Uterus (tissue), 2 donors: ENCODE data around the gene MRPS5.

ENCODE experiments used
- POLR2A ChIP-seq, 2 donors: fragments of 450-650 bp; IDR thresholded peaks; one replicate each; pipeline ENCODE4 v1.6.1; 2016; ENCODE audit warnings: antibody characterized with exemption in 2 of 2, mild to moderate bottlenecking in 1 of 2, moderate library complexity in 1 of 2
- TF ChIP-seq, protein P1 (sequence below), 4 experiments: fragments of 200-600 bp in 2 of 4; fragments of 450-650 bp in 2 of 4; sonication (generic) in 2 of 4; IDR thresholded peaks; one replicate each; pipeline ENCODE4 v1.5.1; 2016 to 2019; ENCODE audit warnings: antibody characterized with exemption in 4 of 4, mild to moderate bottlenecking in 2 of 4, moderate library complexity in 1 of 4

DNA sequence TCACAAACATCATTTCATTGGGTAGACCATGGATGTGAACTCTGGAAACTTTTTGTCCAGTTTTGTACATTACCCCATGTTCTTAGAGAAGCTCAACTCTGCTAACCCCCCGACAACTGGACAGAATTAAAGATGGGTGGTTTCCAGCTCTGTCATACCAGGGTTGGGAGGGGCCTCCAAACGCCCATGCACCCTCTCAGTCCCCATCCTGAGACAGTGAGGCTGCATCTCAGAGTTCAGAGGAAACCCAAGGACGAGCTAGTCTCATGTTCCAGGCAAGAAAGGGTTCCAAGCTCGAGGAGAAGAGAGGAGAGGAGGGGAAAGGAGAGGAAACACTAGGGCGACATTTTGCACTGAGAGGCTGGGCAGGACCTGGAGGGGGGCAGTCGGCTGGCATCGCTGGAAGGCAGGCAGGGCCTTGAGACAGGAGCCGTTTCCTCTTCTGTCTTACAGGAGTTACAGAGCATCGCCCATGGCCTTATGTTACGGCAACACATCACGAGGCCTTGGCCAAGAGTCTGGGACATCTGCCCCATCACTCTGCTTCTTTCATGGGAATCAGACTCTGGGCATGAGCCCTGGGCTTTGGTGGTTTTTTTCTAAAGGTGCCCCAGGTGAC lies 79.7 kb downstream of the MRPS5 start:
- TF ChIP-seq, protein P1, sequence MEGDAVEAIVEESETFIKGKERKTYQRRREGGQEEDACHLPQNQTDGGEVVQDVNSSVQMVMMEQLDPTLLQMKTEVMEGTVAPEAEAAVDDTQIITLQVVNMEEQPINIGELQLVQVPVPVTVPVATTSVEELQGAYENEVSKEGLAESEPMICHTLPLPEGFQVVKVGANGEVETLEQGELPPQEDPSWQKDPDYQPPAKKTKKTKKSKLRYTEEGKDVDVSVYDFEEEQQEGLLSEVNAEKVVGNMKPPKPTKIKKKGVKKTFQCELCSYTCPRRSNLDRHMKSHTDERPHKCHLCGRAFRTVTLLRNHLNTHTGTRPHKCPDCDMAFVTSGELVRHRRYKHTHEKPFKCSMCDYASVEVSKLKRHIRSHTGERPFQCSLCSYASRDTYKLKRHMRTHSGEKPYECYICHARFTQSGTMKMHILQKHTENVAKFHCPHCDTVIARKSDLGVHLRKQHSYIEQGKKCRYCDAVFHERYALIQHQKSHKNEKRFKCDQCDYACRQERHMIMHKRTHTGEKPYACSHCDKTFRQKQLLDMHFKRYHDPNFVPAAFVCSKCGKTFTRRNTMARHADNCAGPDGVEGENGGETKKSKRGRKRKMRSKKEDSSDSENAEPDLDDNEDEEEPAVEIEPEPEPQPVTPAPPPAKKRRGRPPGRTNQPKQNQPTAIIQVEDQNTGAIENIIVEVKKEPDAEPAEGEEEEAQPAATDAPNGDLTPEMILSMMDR (IDR thresholded peaks at IDR 0.05), result no peak
- no peak for TF ChIP-seq POLR2A (IDR thresholded peaks at IDR 0.05)
